GM12892 (cell line): ENCODE measurements around the gene TRNT1.

Experiments used
- POLR2A ChIP-seq: IDR thresholded peaks from 2 replicates; pipeline ENCODE4 v1.6.1; 2011; ENCODE audit warnings: low read depth, low read length, control low read depth
- POLR2AphosphoS5 ChIP-seq: IDR thresholded peaks from 2 replicates; pipeline ENCODE4 v1.6.1; 2011; ENCODE audit warnings: low read depth, low read length, control low read depth
- TAF1 ChIP-seq: IDR thresholded peaks from 2 replicates; pipeline ENCODE4 v1.6.1; 2011; ENCODE audit warnings: low read depth, mild to moderate bottlenecking, control low read depth, low read length, borderline replicate concordance

GRCh38 chr3:3189961-3190360 lies 63.2 kb downstream of the TRNT1 start:
- TF ChIP-seq POLR2AphosphoS5 (no peak), POLR2A (no peak), TAF1 (no peak)
